ENCODE results near the gene HERPUD2. TPM values are rescaled to one million over a fixed set of nuclear protein-coding genes. Genes with fewer than 3 reads are reported as not detected.

HERPUD2 gene
- total and polyA plus RNA-seq, 2 of the 4 experiments (the other 2 are of a cell fraction): 22.2 to 27.2 TPM

DNA sequence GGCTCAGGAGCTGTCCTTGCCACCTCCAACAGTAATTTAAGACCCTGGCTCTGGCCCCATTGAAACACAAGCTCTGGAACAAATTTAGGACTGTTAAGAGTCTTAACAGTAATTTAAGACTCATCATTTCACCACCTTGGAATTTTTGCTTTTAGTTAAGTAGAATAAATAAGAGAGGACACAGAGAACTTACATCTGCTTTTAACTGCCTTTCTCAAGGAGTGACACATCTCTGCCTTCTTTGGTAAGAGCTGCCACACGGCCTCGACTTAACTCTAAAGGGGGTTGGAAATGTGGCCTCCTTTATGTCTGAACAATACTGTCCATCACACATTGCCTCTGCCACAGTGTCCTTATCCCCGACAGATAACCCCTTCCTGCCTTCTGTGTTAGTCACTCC lies 77.9 kb downstream of the HERPUD2 start:
- no peak overlapping the region for H3K56ac ChIP-seq (ENCODE audit: extremely low read depth, insufficient read depth, low read length)
- H3K27ac ChIP-seq (ENCODE audit: insufficient read depth, low read length): peak overlapping the region; percentile 85; the same call in 1 of the 2 replicates
- intact Hi-C loops (cut with micrococcal nuclease) (loop anchor here (10.0 kb wide), 1 partner anchor 542 kb away; no protein-coding TSS in a partner anchor), dilution Hi-C loops (cut with HindIII; ENCODE audit: low sequenced_read_pairs, unreplicated experiment) (no loop called here), in situ Hi-C loops (cut with MboI; ENCODE audit: low sequenced_read_pairs) (no loop called here)
- H3K4me1 ChIP-seq (ENCODE audit: control insufficient read depth, insufficient read depth, low read length): peaks cover 19% of the 10 kb centered on the region
- H3K9me1 ChIP-seq (ENCODE audit: insufficient read depth, low read length): no peaks in the 10 kb centered on the region
- peak overlapping the region; percentile 74 for H4K5ac ChIP-seq (ENCODE audit: low read depth, low read length)
- H3K18ac ChIP-seq (ENCODE audit: low read depth, low read length): peak overlapping the region; percentile 92
- peak overlapping the region; percentile 57 for H2BK20ac ChIP-seq (ENCODE audit: low read depth, low read length)
- no TSS peak for BruUV-seq (replicated peaks)
- ATAC-seq (ENCODE audit: low read depth): peak; percentile 44
- peak overlapping the region; percentile 91 for H3K4ac ChIP-seq (ENCODE audit: low read depth, low read length)
- TF ChIP-seq RFX5 (IDR thresholded peaks at IDR 0.05; ENCODE audit: low read depth, low read length): no peak
- TF ChIP-seq MXI1 (IDR thresholded peaks at IDR 0.05; ENCODE audit: borderline replicate concordance, low read depth, low read length): no peak
- no peak for TF ChIP-seq BHLHE40 (IDR thresholded peaks at IDR 0.05; ENCODE audit: low read depth, low read length)
- TF ChIP-seq RAD21 (IDR thresholded peaks at IDR 0.05; ENCODE audit: low read length): no peak
- TF ChIP-seq, protein P1, sequence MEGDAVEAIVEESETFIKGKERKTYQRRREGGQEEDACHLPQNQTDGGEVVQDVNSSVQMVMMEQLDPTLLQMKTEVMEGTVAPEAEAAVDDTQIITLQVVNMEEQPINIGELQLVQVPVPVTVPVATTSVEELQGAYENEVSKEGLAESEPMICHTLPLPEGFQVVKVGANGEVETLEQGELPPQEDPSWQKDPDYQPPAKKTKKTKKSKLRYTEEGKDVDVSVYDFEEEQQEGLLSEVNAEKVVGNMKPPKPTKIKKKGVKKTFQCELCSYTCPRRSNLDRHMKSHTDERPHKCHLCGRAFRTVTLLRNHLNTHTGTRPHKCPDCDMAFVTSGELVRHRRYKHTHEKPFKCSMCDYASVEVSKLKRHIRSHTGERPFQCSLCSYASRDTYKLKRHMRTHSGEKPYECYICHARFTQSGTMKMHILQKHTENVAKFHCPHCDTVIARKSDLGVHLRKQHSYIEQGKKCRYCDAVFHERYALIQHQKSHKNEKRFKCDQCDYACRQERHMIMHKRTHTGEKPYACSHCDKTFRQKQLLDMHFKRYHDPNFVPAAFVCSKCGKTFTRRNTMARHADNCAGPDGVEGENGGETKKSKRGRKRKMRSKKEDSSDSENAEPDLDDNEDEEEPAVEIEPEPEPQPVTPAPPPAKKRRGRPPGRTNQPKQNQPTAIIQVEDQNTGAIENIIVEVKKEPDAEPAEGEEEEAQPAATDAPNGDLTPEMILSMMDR (conservative IDR thresholded peaks at IDR 0.05; ENCODE audit: low read depth, low read length): no peak
- DNase-seq: peak; percentile 56
- no CpG with 5 or more reads among the region's 3 CpGs for WGBS, 2 experiments (ENCODE audit: extremely low coverage in 2 of 2, insufficient read length in 1 of 2)
- POLR2A ChIA-PET (ENCODE audit: unreplicated experiment): no interaction called here
- H3K14ac ChIP-seq (replicated peaks; ENCODE audit: low read depth, low read length): peak overlapping the region; percentile 43
- H2BK5ac ChIP-seq (ENCODE audit: low read depth, low read length, poor library complexity, severe bottlenecking): peak overlapping the region; percentile 70
- no peak overlapping the region for H2AK5ac ChIP-seq (ENCODE audit: low read depth, low read length)
- no peak overlapping the region for H3K4me3 ChIP-seq (ENCODE audit: insufficient read depth, low read depth, low read length)
- peak overlapping the region; percentile 59; the same call in 1 of the 2 replicates for H4K91ac ChIP-seq (ENCODE audit: insufficient read depth, low read depth, low read length)
- H2BK120ac ChIP-seq (ENCODE audit: low read depth, low read length): peak overlapping the region; percentile 79
- H3K27me3 ChIP-seq (ENCODE audit: control insufficient read depth, insufficient read depth, low read length): no peaks in the 10 kb centered on the region
- no peak overlapping the region for H2BK15ac ChIP-seq (ENCODE audit: low read depth, low read length)
- no peak overlapping the region for H2AK9ac ChIP-seq (replicated peaks; ENCODE audit: low read depth, low read length, poor library complexity)
- CTCF ChIA-PET: interaction anchor here (1.9 kb wide), 1 partner anchor 192 kb away, joined by 8 read pairs; no protein-coding TSS in a partner anchor
- H3K9me3 ChIP-seq (ENCODE audit: control insufficient read depth, insufficient read depth, low read length): no peaks in the 10 kb centered on the region
- peak overlapping the region; percentile 34 for H3K9ac ChIP-seq (ENCODE audit: low read depth, low read length)
- no peak overlapping the region; the same call in 1 of the 2 replicates for H3K23ac ChIP-seq (ENCODE audit: low read depth, low read length)
- H4K8ac ChIP-seq (ENCODE audit: low read depth in 2 of 2, low read length in 2 of 2): peak overlapping the region; percentile 41 to 49; a peak in 3 of 4 replicates
- H4K20me1 ChIP-seq (ENCODE audit: insufficient read depth, low read length): no peaks in the 10 kb centered on the region
- no peaks in the 10 kb centered on the region for H3K79me1 ChIP-seq (ENCODE audit: low read depth in 1 of 2, low read length in 2 of 2)
- H3K4me2 ChIP-seq (ENCODE audit: low read depth, low read length): peak overlapping the region; percentile 30
- H2AFZ ChIP-seq (replicated peaks; ENCODE audit: low read length, poor library complexity): no peak overlapping the region
- no peaks in the 10 kb centered on the region for H3K36me3 ChIP-seq (ENCODE audit: control insufficient read depth, insufficient read depth, low read length)
